ENCODE results near the gene FSHB. TPM values are rescaled to one million over a fixed set of nuclear protein-coding genes. Genes with fewer than 3 reads are reported as not detected.
A peak's percentile ranks its signal among the peaks of the same experiment; 100 is the strongest.

Gene FSHB
- total RNA-seq, 1 experiment from 2014 or later, result not detected

GRCh38 chr11:30279796-30280195 lies 49.0 kb downstream of the FSHB start (continued):
- TF ChIP-seq ESRRA (CRISPR knock-in tag; IDR thresholded peaks at IDR 0.05; ENCODE audit: borderline replicate concordance), result no peak
- TF ChIP-seq, protein P1, sequence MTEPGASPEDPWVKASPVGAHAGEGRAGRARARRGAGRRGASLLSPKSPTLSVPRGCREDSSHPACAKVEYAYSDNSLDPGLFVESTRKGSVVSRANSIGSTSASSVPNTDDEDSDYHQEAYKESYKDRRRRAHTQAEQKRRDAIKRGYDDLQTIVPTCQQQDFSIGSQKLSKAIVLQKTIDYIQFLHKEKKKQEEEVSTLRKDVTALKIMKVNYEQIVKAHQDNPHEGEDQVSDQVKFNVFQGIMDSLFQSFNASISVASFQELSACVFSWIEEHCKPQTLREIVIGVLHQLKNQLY (CRISPR knock-in tag; IDR thresholded peaks at IDR 0.05), result no peak
- no peak for TF ChIP-seq PRRX2 (CRISPR knock-in tag; IDR thresholded peaks at IDR 0.05)
- TF ChIP-seq SMAD4 (CRISPR knock-in tag; IDR thresholded peaks at IDR 0.05), result no peak
- TF ChIP-seq ZNF416 (CRISPR knock-in tag; IDR thresholded peaks at IDR 0.05), result no peak
- TF ChIP-seq NFATC4 (CRISPR knock-in tag; IDR thresholded peaks at IDR 0.05), result no peak
- TF ChIP-seq IRF1 (CRISPR knock-in tag; IDR thresholded peaks at IDR 0.05), result no peak

DNA sequence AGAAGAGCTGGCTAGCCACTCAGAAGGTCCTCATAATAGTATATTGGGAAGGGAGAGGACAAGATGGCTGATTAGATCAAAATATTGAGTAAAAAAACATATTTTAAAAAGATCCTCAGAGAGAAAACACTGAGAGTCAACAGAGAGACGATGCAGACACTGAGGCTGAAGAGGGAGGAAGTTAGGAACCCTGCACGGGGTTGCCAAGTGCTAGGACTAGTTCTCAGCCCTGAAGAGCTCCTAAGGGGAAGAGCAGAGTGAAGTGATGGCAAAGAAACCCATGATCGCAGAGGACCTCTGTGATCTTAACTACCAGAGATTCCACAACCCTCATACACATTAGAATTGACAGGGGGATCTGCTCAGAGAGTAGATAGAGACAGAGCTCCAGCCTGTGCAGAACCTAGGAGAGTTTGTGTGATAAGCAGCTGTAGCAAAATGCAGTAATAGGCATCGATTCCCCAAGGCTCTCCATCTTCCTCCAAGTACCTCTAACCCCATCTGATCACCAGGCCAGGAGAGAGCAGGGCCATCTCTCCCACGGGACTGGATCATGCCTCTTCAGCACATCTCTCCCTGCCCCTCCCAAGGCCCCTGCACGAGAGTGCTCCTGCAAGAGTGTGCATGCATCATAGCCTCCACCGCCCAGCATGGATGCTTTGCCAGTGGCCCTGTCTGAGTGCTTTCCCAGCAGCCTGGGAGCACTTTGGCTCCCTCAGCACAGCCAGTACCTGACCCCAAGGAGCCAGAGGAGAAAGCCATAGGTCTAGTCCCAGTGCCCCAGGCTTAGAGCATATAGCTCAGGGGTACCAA lies 50.9 kb downstream of the FSHB start:
- CTCF ChIA-PET, result no interaction called here

GRCh38 chr11:30282289-30282631 lies 51.4 kb downstream of the FSHB start:
- no peaks in the 10 kb centered on the region for H3K4me1 Mint-ChIP-seq
- H3K36me3 Mint-ChIP-seq, result no peaks in the 10 kb centered on the region
- H3K9me3 Mint-ChIP-seq, result no peaks in the 10 kb centered on the region
- ChIA-PET POLR2A (interaction anchor here (0.7 kb wide), 1 partner anchor 469 kb away, joined by 3 read pairs; no protein-coding TSS in a partner anchor), CTCF (no interaction called here)
- no peak overlapping the region for H3K27ac Mint-ChIP-seq
- H3K4me3 Mint-ChIP-seq, result no peak overlapping the region
- peak; percentile 56 for ATAC-seq
- TF ChIP-seq ATF3 (CRISPR knock-in tag; conservative IDR thresholded peaks at IDR 0.05), result no peak
- no peak for TF ChIP-seq ZNF232 (CRISPR knock-in tag; IDR thresholded peaks at IDR 0.05)
- no peak for TF ChIP-seq ZNF423 (CRISPR knock-in tag; IDR thresholded peaks at IDR 0.05)
- no peak for TF ChIP-seq JUN (CRISPR knock-in tag; IDR thresholded peaks at IDR 0.05)
- TF ChIP-seq, protein P2, sequence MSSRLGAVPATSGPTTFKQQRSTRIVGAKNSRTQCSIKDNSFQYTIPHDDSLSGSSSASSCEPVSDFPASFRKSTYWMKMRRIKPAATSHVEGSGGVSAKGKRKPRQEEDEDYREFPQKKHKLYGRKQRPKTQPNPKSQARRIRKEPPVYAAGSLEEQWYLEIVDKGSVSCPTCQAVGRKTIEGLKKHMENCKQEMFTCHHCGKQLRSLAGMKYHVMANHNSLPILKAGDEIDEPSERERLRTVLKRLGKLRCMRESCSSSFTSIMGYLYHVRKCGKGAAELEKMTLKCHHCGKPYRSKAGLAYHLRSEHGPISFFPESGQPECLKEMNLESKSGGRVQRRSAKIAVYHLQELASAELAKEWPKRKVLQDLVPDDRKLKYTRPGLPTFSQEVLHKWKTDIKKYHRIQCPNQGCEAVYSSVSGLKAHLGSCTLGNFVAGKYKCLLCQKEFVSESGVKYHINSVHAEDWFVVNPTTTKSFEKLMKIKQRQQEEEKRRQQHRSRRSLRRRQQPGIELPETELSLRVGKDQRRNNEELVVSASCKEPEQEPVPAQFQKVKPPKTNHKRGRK (CRISPR knock-in tag; IDR thresholded peaks at IDR 0.05; ENCODE audit: borderline replicate concordance), result no peak
- TF ChIP-seq SOX15 (CRISPR knock-in tag; IDR thresholded peaks at IDR 0.05), result no peak
- TF ChIP-seq TCF7 (CRISPR knock-in tag; IDR thresholded peaks at IDR 0.05; ENCODE audit: low read depth), result no peak
- TF ChIP-seq AFF4 (CRISPR knock-in tag; IDR thresholded peaks at IDR 0.05; ENCODE audit: borderline replicate concordance), result no peak
- TF ChIP-seq FOXP1 (CRISPR knock-in tag; IDR thresholded peaks at IDR 0.05; ENCODE audit: borderline replicate concordance), result no peak
- no peak for TF ChIP-seq ZNF121 (CRISPR knock-in tag; IDR thresholded peaks at IDR 0.05)
- TF ChIP-seq ESRRA (CRISPR knock-in tag; IDR thresholded peaks at IDR 0.05; ENCODE audit: borderline replicate concordance), result no peak
- no peak for TF ChIP-seq SMAD3 (CRISPR knock-in tag; IDR thresholded peaks at IDR 0.05; ENCODE audit: borderline replicate concordance)
- no peak for TF ChIP-seq GRHL2 (CRISPR knock-in tag; IDR thresholded peaks at IDR 0.05; ENCODE audit: insufficient replicate concordance, severe bottlenecking)
- TF ChIP-seq USF1 (CRISPR knock-in tag; IDR thresholded peaks at IDR 0.05), result no peak
- no peak for TF ChIP-seq NR1H2 (CRISPR knock-in tag; IDR thresholded peaks at IDR 0.05)
- TF ChIP-seq E2F5 (CRISPR knock-in tag; IDR thresholded peaks at IDR 0.05), result no peak
- TF ChIP-seq, protein P3, sequence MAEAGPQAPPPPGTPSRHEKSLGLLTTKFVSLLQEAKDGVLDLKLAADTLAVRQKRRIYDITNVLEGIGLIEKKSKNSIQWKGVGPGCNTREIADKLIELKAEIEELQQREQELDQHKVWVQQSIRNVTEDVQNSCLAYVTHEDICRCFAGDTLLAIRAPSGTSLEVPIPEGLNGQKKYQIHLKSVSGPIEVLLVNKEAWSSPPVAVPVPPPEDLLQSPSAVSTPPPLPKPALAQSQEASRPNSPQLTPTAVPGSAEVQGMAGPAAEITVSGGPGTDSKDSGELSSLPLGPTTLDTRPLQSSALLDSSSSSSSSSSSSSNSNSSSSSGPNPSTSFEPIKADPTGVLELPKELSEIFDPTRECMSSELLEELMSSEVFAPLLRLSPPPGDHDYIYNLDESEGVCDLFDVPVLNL (CRISPR knock-in tag; IDR thresholded peaks at IDR 0.05; ENCODE audit: borderline replicate concordance, low read depth), result no peak
- no peaks in the 10 kb centered on the region for H3K27me3 Mint-ChIP-seq (ENCODE audit: low read depth)
- DNase-seq (ENCODE audit: low spot score), result no peak

More for the DNA sequence above, 50.9 kb downstream of the FSHB start:
- H3K4me3 Mint-ChIP-seq, result no peak overlapping the region
- H3K4me1 Mint-ChIP-seq, result no peaks in the 10 kb centered on the region
- TF ChIP-seq ZNF263 (CRISPR knock-in tag; IDR thresholded peaks at IDR 0.05; ENCODE audit: low read depth), result no peak
- no peak for DNase-seq (ENCODE audit: low spot score)
- POLR2A ChIA-PET, result no interaction called here
- no peak overlapping the region for H3K27ac Mint-ChIP-seq
- H3K27me3 Mint-ChIP-seq (ENCODE audit: low read depth), result no peaks in the 10 kb centered on the region
- H3K36me3 Mint-ChIP-seq, result no peaks in the 10 kb centered on the region
- H3K9me3 Mint-ChIP-seq, result no peaks in the 10 kb centered on the region
- peak; percentile 22 for ATAC-seq
